K562 (cell line): Measurements from ENCODE around the gene CEMP1.

Experiments used
- ADNP ChIP-seq: fragments of 200-800 bp; sonication (Bioruptor generic); IDR thresholded peaks from 2 replicates; pipeline ENCODE4 v1.6.1; 2016; ENCODE audit warnings: missing genetic modification characterization, missing compliant biosample characterization
- FOXJ3 ChIP-seq: sonication (generic); formaldehyde crosslinking; IDR thresholded peaks from 2 replicates; pipeline ENCODE4 v1.4.0; 2020; ENCODE audit warnings: mild to moderate bottlenecking, missing genetic modification reagents
- POLR2AphosphoS5 ChIP-seq: IDR thresholded peaks from 2 replicates; pipeline ENCODE4 v1.6.1; 2011; ENCODE audit warnings: mild to moderate bottlenecking, low read depth, low read length, moderate library complexity; ENCODE audit not compliant: control insufficient read depth, insufficient read depth
- TAF1 ChIP-seq: IDR thresholded peaks from 2 replicates; pipeline ENCODE4 v1.6.1; 2011; ENCODE audit warnings: mild to moderate bottlenecking, low read length, moderate library complexity; ENCODE audit not compliant: insufficient read depth, control insufficient read depth, severe bottlenecking; ENCODE audit errors: extremely low read depth
- ZNF12 ChIP-seq: sonication (generic); formaldehyde crosslinking; IDR thresholded peaks from 2 replicates; pipeline ENCODE4 v1.4.0; 2020; ENCODE audit warnings: mild to moderate bottlenecking, missing genetic modification reagents
- ZNF263 ChIP-seq: sonication (generic); formaldehyde crosslinking; IDR thresholded peaks from 2 replicates; pipeline ENCODE4 v1.8.0; 2022; ENCODE audit warnings: mild to moderate bottlenecking, missing genetic modification reagents, borderline replicate concordance
- TF ChIP-seq, protein P1 (sequence below): sonication (generic); formaldehyde crosslinking; IDR thresholded peaks from 2 replicates; pipeline ENCODE4 v1.8.0; 2022; ENCODE audit warnings: mild to moderate bottlenecking, missing genetic modification reagents
- TF ChIP-seq, protein P2 (sequence below), 3 experiments: IDR thresholded peaks in 2 of 3; conservative IDR thresholded peaks in 1 of 3; 2 replicates each; pipeline ENCODE4 v1.5.1; 2011 to 2012; ENCODE audit warnings: low read length in 3 of 3, mild to moderate bottlenecking in 3 of 3, control low read depth in 2 of 3, improper control_type of control experiment in 1 of 3, inconsistent platforms in 1 of 3, low read depth in 1 of 3, mixed read lengths in 1 of 3, moderate library complexity in 1 of 3; ENCODE audit not compliant: insufficient read depth in 2 of 3
- TF ChIP-seq, protein P3 (sequence below): sonication (generic); formaldehyde crosslinking; IDR thresholded peaks from 2 replicates; pipeline ENCODE4 v1.8.1; 2023; ENCODE audit warnings: mild to moderate bottlenecking, missing genetic modification reagents

DNA sequence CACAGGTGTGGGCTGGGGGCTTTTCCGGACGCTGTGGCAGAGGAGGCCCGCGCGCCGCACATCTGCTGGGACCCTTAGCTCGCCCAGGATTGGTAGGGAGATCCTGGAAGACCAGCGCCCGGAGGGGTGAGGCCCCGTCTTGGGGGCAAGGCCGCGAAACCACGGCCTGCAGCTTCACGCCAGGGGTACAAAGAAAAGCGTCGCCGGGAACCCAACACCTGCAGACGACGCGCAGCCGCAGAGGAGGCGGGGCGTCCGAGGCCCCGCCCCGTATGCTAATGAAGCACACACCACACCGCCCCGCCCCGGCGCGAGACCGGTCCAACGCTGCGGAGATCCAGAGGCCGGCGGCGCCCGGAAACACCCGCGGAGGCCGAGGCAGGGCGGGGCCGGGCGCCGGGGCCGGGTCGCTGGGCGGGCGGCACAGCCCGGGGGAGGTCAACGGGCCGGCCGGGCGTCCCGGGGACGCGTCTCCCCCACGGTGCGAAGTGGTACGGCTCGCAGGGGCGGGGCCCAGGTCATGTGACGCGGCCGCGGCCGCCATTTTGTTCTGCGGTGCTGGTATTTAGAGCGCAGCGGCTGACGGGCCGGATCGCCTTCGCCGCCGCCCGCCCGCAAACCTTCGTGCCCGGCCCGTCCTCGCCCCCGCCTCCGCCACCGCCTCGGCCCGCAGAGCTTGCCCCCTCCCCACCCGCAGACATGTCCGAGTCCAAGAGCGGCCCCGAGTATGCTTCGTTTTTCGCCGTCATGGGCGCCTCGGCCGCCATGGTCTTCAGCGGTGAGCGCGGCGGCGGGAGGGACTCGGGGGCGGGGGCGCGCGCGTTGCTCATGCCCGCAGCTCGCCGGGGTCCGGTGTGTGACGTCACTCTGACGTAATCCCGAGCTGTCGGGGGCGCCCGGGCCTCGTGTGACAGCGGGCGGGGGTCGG lies 17.5 kb downstream of the CEMP1 start, which contains the start of gene ATP6V0C:
- no peak for TF ChIP-seq ZNF12
- no peak for TF ChIP-seq ADNP (tag)
- TF ChIP-seq ZNF263 (CRISPR knock-in tag): no peak
- TF ChIP-seq, protein P1, sequence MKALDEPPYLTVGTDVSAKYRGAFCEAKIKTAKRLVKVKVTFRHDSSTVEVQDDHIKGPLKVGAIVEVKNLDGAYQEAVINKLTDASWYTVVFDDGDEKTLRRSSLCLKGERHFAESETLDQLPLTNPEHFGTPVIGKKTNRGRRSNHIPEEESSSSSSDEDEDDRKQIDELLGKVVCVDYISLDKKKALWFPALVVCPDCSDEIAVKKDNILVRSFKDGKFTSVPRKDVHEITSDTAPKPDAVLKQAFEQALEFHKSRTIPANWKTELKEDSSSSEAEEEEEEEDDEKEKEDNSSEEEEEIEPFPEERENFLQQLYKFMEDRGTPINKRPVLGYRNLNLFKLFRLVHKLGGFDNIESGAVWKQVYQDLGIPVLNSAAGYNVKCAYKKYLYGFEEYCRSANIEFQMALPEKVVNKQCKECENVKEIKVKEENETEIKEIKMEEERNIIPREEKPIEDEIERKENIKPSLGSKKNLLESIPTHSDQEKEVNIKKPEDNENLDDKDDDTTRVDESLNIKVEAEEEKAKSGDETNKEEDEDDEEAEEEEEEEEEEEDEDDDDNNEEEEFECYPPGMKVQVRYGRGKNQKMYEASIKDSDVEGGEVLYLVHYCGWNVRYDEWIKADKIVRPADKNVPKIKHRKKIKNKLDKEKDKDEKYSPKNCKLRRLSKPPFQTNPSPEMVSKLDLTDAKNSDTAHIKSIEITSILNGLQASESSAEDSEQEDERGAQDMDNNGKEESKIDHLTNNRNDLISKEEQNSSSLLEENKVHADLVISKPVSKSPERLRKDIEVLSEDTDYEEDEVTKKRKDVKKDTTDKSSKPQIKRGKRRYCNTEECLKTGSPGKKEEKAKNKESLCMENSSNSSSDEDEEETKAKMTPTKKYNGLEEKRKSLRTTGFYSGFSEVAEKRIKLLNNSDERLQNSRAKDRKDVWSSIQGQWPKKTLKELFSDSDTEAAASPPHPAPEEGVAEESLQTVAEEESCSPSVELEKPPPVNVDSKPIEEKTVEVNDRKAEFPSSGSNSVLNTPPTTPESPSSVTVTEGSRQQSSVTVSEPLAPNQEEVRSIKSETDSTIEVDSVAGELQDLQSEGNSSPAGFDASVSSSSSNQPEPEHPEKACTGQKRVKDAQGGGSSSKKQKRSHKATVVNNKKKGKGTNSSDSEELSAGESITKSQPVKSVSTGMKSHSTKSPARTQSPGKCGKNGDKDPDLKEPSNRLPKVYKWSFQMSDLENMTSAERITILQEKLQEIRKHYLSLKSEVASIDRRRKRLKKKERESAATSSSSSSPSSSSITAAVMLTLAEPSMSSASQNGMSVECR (CRISPR knock-in tag): peak; percentile 76; the same call in 1 of the 2 replicates
- TF ChIP-seq POLR2AphosphoS5: peak; percentile 90
- TF ChIP-seq, protein P2, sequence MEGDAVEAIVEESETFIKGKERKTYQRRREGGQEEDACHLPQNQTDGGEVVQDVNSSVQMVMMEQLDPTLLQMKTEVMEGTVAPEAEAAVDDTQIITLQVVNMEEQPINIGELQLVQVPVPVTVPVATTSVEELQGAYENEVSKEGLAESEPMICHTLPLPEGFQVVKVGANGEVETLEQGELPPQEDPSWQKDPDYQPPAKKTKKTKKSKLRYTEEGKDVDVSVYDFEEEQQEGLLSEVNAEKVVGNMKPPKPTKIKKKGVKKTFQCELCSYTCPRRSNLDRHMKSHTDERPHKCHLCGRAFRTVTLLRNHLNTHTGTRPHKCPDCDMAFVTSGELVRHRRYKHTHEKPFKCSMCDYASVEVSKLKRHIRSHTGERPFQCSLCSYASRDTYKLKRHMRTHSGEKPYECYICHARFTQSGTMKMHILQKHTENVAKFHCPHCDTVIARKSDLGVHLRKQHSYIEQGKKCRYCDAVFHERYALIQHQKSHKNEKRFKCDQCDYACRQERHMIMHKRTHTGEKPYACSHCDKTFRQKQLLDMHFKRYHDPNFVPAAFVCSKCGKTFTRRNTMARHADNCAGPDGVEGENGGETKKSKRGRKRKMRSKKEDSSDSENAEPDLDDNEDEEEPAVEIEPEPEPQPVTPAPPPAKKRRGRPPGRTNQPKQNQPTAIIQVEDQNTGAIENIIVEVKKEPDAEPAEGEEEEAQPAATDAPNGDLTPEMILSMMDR (IDR thresholded peaks at IDR 0.05 in 2 of 3, conservative IDR thresholded peaks at IDR 0.05 in 1 of 3; ENCODE audit: insufficient read depth in 2 of 3, low read depth in 1 of 3, low read length in 3 of 3): no peak
- TF ChIP-seq, protein P3, sequence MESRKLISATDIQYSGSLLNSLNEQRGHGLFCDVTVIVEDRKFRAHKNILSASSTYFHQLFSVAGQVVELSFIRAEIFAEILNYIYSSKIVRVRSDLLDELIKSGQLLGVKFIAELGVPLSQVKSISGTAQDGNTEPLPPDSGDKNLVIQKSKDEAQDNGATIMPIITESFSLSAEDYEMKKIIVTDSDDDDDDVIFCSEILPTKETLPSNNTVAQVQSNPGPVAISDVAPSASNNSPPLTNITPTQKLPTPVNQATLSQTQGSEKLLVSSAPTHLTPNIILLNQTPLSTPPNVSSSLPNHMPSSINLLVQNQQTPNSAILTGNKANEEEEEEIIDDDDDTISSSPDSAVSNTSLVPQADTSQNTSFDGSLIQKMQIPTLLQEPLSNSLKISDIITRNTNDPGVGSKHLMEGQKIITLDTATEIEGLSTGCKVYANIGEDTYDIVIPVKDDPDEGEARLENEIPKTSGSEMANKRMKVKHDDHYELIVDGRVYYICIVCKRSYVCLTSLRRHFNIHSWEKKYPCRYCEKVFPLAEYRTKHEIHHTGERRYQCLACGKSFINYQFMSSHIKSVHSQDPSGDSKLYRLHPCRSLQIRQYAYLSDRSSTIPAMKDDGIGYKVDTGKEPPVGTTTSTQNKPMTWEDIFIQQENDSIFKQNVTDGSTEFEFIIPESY: 0 out of 2 replicates have a peak, but pooled peaks have one; percentile 35
- TF ChIP-seq FOXJ3 (CRISPR knock-in tag): no peak
- peak; percentile 92 for TF ChIP-seq TAF1
